Loucy (cell line): ENCODE results near the gene ANAPC5.

Experiments
- CTCF ChIP-seq: fragments of 200-600 bp; sonication (generic); conservative IDR thresholded peaks from 2 replicates; pipeline ENCODE4 v1.5.1; 2014; ENCODE audit warnings: mild to moderate bottlenecking, antibody characterized with exemption, low read length
- EZH2phosphoT487 ChIP-seq: fragments of 200-600 bp; IDR thresholded peaks from 2 replicates; pipeline ENCODE4 v1.6.1; 2018; ENCODE audit warnings: antibody characterized with exemption, mild to moderate bottlenecking, moderate library complexity, borderline replicate concordance

- no peak for TF ChIP-seq CTCF
- no peak for TF ChIP-seq EZH2phosphoT487
Measured at GRCh38 chr12:121290410-121290809, 61.8 kb downstream of the ANAPC5 start.
